ENCODE data around the gene ALS2CL. TPM values are rescaled to one million over a fixed set of nuclear protein-coding genes. Genes with fewer than 3 reads are reported as not detected.

ALS2CL gene
- total RNA-seq, 2 experiments from 2014 or later = 4.0 to 4.3 TPM

DNA sequence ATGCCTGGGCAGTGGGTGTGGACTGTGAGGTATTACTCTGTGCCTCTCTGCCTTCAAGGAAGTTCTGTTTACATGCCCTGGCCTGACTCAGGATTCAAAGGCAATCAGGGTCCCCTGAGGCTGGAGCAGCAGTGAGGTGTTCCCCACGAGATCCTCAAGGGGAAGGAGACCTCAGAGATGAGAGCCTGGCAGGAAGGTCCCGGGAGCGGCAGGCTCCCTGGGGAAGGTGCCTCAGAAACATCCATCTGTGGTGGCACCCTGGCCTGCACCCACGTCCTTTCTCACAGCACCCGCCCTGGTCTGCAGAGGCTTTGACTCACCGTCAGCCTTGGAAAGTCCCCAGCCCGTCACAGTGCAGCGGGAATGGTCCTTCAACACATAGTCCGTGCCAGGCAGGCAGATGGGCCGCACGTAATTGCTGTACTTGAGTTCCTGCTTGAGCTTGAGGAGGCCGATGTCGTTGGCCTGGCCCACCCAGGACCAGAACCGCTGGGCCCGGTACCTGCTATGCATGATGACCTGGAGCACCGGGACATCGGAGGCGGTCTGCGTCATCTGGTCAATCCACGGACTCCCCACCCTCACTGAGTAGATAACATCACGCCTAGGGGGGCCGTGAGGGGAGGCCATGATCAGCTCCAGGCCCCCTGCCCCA is 20.5 kb upstream of the ALS2CL start:
- CTCF ChIA-PET = interaction anchor here (1.3 to 1.5 kb wide), 2 partner anchors 8 to 226 kb away, joined by 4 to 8 read pairs; no protein-coding TSS in a partner anchor
- H3K4me1 Mint-ChIP-seq (ENCODE audit: low read depth) = no peaks in the 10 kb centered on the region
- DNase-seq = peak; percentile 55
- H3K36me3 Mint-ChIP-seq = no peaks in the 10 kb centered on the region
- peaks cover 2% of the 10 kb centered on the region for H3K27me3 Mint-ChIP-seq
- H3K9me3 Mint-ChIP-seq = no peaks in the 10 kb centered on the region
- POLR2A ChIA-PET = no interaction called here
- intact Hi-C loops (cut with micrococcal nuclease) = no loop called here
- H3K4me3 Mint-ChIP-seq = no peak overlapping the region
- no peak overlapping the region for H3K27ac Mint-ChIP-seq

DNA sequence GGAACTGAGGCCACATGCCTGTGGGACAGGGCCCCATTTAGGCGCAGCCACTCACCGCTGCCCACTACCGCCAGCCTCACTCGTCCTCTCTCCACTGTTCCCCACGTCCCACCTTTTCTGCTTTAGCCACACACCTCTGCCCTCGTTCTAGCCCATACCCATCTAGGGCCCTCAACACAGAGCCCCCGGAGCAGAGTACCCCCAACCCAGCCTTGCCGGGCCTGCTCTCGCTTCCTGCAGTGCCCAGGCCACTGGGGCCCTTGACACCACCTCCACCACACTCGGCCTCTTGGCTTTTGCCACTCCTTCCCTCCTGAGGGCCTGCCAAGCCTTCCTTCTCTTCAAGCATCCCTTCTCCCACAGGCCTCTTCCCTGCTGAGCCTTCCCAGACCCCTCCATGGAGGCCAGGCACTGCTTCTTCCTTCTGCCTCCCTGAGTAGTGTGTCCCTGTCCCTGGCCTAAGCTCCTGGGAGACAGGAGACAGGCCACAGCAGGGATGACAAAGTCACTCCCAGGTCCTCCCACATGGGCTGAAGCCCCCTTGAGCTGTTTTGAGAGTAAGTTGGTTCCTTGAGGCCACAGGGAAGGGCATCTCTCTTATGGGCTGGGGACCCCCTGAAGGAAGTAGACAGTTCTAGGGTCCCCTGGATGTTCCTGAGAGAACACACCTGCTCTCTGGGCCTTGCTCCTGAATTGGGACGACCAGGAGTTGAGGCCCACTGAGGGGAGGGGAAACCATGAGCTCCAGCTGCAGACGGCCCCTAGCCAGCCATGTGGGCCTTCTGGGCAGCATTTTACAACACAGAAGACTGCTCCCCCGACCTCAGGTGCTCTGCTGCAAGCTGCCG is 19.8 kb upstream of the ALS2CL start:
- peak; percentile 6 for DNase-seq
- intact Hi-C loops (cut with micrococcal nuclease) = no loop called here
- Mint-ChIP-seq H3K36me3 (no peaks in the 10 kb centered on the region), H3K27ac (no peak overlapping the region), H3K4me3 (no peak overlapping the region), H3K27me3 (peaks cover 2% of the 10 kb centered on the region), H3K4me1 (ENCODE audit: low read depth) (no peaks in the 10 kb centered on the region), H3K9me3 (no peaks in the 10 kb centered on the region)
- ChIA-PET POLR2A (no interaction called here), CTCF (interaction anchor here (1.3 kb wide), 1 partner anchor 225 kb away, joined by 4 read pairs; no protein-coding TSS in a partner anchor)

GRCh38 chr3:46712191-46713049 is 18.9 kb upstream of the ALS2CL start:
- Mint-ChIP-seq H3K27me3 (no peaks in the 10 kb centered on the region), H3K4me3 (no peak overlapping the region), H3K27ac (no peak overlapping the region), H3K36me3 (no peaks in the 10 kb centered on the region), H3K4me1 (ENCODE audit: low read depth) (no peaks in the 10 kb centered on the region), H3K9me3 (no peaks in the 10 kb centered on the region)
- CTCF ChIA-PET = no interaction called here
- DNase-seq = no peak
- intact Hi-C loops (cut with micrococcal nuclease) = no loop called here
- POLR2A ChIA-PET = no interaction called here

- POLR2A ChIA-PET = no interaction called here
- H3K27ac Mint-ChIP-seq = no peak overlapping the region
- no peak for DNase-seq
- H3K9me3 Mint-ChIP-seq = no peaks in the 10 kb centered on the region
- H3K36me3 Mint-ChIP-seq = no peaks in the 10 kb centered on the region
- no peaks in the 10 kb centered on the region for H3K4me1 Mint-ChIP-seq (ENCODE audit: low read depth)
- H3K4me3 Mint-ChIP-seq = no peak overlapping the region
- CTCF ChIA-PET = no interaction called here
- no peaks in the 10 kb centered on the region for H3K27me3 Mint-ChIP-seq
- intact Hi-C loops (cut with micrococcal nuclease) = no loop called here
These were observed 18.3 kb upstream of the ALS2CL start for GRCh38 chr3:46711760-46712159.

- Mint-ChIP-seq H3K9me3 (no peaks in the 10 kb centered on the region), H3K4me3 (no peak overlapping the region), H3K27me3 (no peaks in the 10 kb centered on the region), H3K36me3 (no peaks in the 10 kb centered on the region), H3K27ac (no peak overlapping the region), H3K4me1 (ENCODE audit: low read depth) (no peaks in the 10 kb centered on the region)
- DNase-seq = no peak
- POLR2A ChIA-PET = no interaction called here
- intact Hi-C loops (cut with micrococcal nuclease) = no loop called here
- CTCF ChIA-PET = interaction anchor here (1.4 kb wide), 1 partner anchor 183 kb away, joined by 4 read pairs; no protein-coding TSS in a partner anchor
These were observed 17.8 kb upstream of the ALS2CL start for GRCh38 chr3:46711305-46711704.

- intact Hi-C loops (cut with micrococcal nuclease) = no loop called here
- CTCF ChIA-PET = interaction anchor here (1.1 to 1.4 kb wide), 2 partner anchors 81 to 184 kb away, joined by 3 to 4 read pairs; no protein-coding TSS in a partner anchor
- Mint-ChIP-seq H3K9me3 (no peaks in the 10 kb centered on the region), H3K27me3 (no peaks in the 10 kb centered on the region), H3K27ac (no peak overlapping the region), H3K36me3 (no peaks in the 10 kb centered on the region), H3K4me1 (ENCODE audit: low read depth) (no peaks in the 10 kb centered on the region), H3K4me3 (no peak overlapping the region)
- POLR2A ChIA-PET = no interaction called here
- DNase-seq = no peak
These were observed 17.3 kb upstream of the ALS2CL start for GRCh38 chr3:46710671-46711295.

- DNase-seq = no peak
- intact Hi-C loops (cut with micrococcal nuclease) = no loop called here
- no peaks in the 10 kb centered on the region for H3K9me3 Mint-ChIP-seq
- no peaks in the 10 kb centered on the region for H3K27me3 Mint-ChIP-seq
- no peaks in the 10 kb centered on the region for H3K4me1 Mint-ChIP-seq (ENCODE audit: low read depth)
- H3K4me3 Mint-ChIP-seq = no peak overlapping the region
- POLR2A ChIA-PET = no interaction called here
- CTCF ChIA-PET = interaction anchor here (0.6 to 1.4 kb wide), 3 partner anchors 80 to 185 kb away, joined by 3 to 4 read pairs (median 3); no protein-coding TSS in a partner anchor
- H3K36me3 Mint-ChIP-seq = no peaks in the 10 kb centered on the region
- no peak overlapping the region for H3K27ac Mint-ChIP-seq
These were observed 16.8 kb upstream of the ALS2CL start for GRCh38 chr3:46710229-46710628.

- ChIA-PET CTCF (interaction anchor here (0.6 to 1.4 kb wide), 3 partner anchors 80 to 185 kb away, joined by 3 to 4 read pairs (median 3); no protein-coding TSS in a partner anchor), POLR2A (no interaction called here)
- H3K4me3 Mint-ChIP-seq = no peak overlapping the region
- no peaks in the 10 kb centered on the region for H3K9me3 Mint-ChIP-seq
- H3K27ac Mint-ChIP-seq = no peak overlapping the region
- no peaks in the 10 kb centered on the region for H3K4me1 Mint-ChIP-seq (ENCODE audit: low read depth)
- DNase-seq = no peak
- no peaks in the 10 kb centered on the region for H3K36me3 Mint-ChIP-seq
- no peaks in the 10 kb centered on the region for H3K27me3 Mint-ChIP-seq
- intact Hi-C loops (cut with micrococcal nuclease) = loop anchor here (10.0 kb wide), 1 partner anchor 155 kb away; the partner anchor contains the start of gene MYL3
These were observed 16.2 kb upstream of the ALS2CL start for GRCh38 chr3:46709721-46710120.

DNA sequence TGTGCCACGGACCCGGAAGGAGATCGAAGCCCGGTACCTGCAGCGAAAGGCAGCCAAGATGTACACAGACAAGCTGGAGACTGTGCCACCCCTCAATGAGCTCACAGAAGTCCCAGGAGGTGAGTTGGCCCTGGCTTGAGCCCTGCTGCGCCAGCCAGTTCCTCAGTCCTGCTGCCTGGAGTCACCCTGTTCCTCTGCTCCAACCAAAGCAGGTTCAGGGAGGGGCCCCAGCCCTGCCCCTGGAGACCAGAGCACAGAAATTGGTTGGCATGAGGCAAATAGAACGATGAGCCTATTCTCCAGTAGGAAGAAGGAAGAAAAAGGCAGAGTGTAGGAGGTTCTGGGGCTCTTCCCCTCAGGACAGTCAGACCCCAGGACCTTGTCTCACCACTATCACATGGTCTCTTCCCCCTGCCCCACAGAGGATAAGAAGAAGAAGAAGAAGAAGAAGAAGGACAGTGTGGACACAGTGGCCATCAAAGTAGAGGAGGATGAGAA is 15.7 kb upstream of the ALS2CL start:
- intact Hi-C loops (cut with micrococcal nuclease) = loop anchor here (10.0 kb wide), 1 partner anchor 156 kb away; the partner anchor contains the start of gene MYL3

DNA sequence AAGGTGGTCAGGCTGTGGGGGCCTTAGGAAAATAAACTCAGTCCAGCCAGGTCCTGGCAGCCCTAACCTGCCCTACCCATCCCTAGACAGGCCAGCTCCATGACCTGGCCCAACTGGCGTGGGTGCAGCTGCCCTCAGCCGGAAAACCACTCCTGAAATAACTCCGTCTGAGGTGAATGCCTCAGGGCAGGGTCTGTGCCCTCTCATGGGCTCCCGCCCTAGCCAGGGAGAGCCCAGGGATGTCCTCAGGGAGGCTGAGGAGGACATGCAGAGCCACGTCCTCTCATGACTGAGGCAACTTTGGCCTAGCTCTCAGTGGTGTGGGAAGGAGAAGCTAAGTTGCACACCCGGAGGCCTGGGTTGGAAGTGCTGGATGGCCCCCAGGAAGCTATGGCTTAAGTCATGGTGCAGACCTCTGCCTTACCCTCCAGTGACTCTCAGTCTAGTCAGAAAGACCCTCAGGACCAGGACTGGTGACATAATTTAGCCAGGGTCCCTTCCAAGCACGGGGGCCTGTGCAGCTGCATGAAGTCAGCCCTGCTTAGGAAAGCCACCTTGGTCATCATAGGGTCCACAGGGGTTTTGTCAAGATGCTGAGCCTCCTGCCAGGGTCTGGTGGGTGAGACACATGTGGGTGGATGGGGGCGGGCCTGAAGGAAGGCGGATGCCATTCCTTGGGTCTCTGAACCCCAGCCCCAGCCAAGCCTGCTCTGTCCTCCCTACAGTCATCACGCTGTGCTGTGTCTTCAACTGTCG is 15.1 kb upstream of the ALS2CL start:
- ChIA-PET CTCF (interaction anchor here (0.7 to 3.8 kb wide), 4 partner anchors 10 to 203 kb away, joined by 3 to 19 read pairs (median 6); no protein-coding TSS in a partner anchor), POLR2A (no interaction called here)
- no peak for DNase-seq
- Mint-ChIP-seq H3K4me3 (no peak overlapping the region), H3K4me1 (ENCODE audit: low read depth) (no peaks in the 10 kb centered on the region), H3K27ac (no peak overlapping the region), H3K36me3 (no peaks in the 10 kb centered on the region), H3K9me3 (no peaks in the 10 kb centered on the region), H3K27me3 (no peaks in the 10 kb centered on the region)
- intact Hi-C loops (cut with micrococcal nuclease) = loop anchor here (10.0 kb wide), 1 partner anchor 156 kb away; the partner anchor contains the start of gene MYL3

More for the DNA sequence above, 15.7 kb upstream of the ALS2CL start:
- ChIA-PET POLR2A (no interaction called here), CTCF (interaction anchor here (2.1 kb wide), 1 partner anchor 200 kb away, joined by 8 read pairs; no protein-coding TSS in a partner anchor)
- no peaks in the 10 kb centered on the region for H3K27me3 Mint-ChIP-seq
- no peaks in the 10 kb centered on the region for H3K36me3 Mint-ChIP-seq
- no peaks in the 10 kb centered on the region for H3K9me3 Mint-ChIP-seq
- no peak for DNase-seq
- no peak overlapping the region for H3K4me3 Mint-ChIP-seq
- no peak overlapping the region for H3K27ac Mint-ChIP-seq
- no peaks in the 10 kb centered on the region for H3K4me1 Mint-ChIP-seq (ENCODE audit: low read depth)
